Measurements from ENCODE around the gene SCYGR5. TPM values are rescaled to one million over a fixed set of nuclear protein-coding genes. Genes with fewer than 3 reads are reported as not detected.

The SCYGR5 gene
- total and polyA plus RNA-seq, 2 of the 8 experiments (the other 6 are each of a cell fraction or from before 2014, with no cell fraction given): not detected

DNA sequence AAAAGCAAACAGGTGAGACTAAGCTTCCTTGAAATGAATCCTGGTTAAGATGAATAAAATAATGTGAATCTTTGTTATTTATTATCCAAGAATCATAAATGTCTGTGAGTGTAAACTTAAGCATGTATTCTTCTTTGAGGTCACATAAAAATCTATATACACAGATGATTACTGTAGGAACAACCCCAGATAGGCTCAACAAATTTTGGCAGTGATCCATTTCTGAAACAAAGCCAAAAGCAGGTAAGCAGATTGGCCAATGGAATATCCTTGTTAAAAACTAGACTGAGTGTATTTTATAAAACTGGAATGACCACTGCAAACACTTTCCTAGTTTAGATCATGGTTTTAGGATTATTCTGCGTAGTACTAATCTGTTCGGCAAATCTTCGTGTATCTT, 11.3 kb downstream of the SCYGR5 start:
- Histone ChIP-seq H3K27me3 (replicated peaks in 1 of 4; ENCODE audit: control insufficient read depth in 3 of 4, extremely low read depth in 1 of 4, insufficient read depth in 3 of 4, low read length in 3 of 4) (no peaks in the 10 kb centered on the region), H2AK5ac (ENCODE audit: low read depth, low read length) (no peak overlapping the region), H3K4me1 (replicated peaks in 1 of 4; ENCODE audit: control insufficient read depth in 3 of 4, insufficient read depth in 4 of 4, low read length in 3 of 4) (no peaks in the 10 kb centered on the region), H4K20me1 (replicated peaks in 1 of 2; ENCODE audit: control insufficient read depth in 1 of 2, insufficient read depth in 2 of 2, low read length in 2 of 2) (no peaks in the 10 kb centered on the region), H3K79me2 (ENCODE audit: control insufficient read depth in 1 of 2, insufficient read depth in 2 of 2, low read length in 2 of 2) (no peaks in the 10 kb centered on the region), H2BK12ac (ENCODE audit: low read depth, low read length) (no peak overlapping the region), H3K18ac (ENCODE audit: extremely low read depth, low read length) (no peak overlapping the region), H4K5ac (ENCODE audit: insufficient read length, low read depth, low read length) (no peak overlapping the region), H2BK20ac (ENCODE audit: low read length) (no peak overlapping the region), H2BK120ac (replicated peaks; ENCODE audit: low read depth, low read length) (no peak overlapping the region), H3K4ac (replicated peaks; ENCODE audit: insufficient read length, low read depth, low read length) (no peak overlapping the region), H2BK5ac (ENCODE audit: low read depth, low read length) (no peak overlapping the region), H4K8ac (ENCODE audit: extremely low read depth, insufficient read depth, low read length) (no peak overlapping the region), H3K23me2 (ENCODE audit: low read depth, low read length) (no peaks in the 10 kb centered on the region), H3K9ac (replicated peaks in 1 of 4; ENCODE audit: extremely low read depth in 1 of 4, low read depth in 3 of 4, low read length in 3 of 4) (no peak overlapping the region), H4K91ac (replicated peaks; ENCODE audit: insufficient read length, low read length) (no peak overlapping the region), H3K4me2 (ENCODE audit: insufficient read depth in 1 of 2, low read depth in 2 of 2, low read length in 2 of 2) (no peak overlapping the region), H3K23ac (ENCODE audit: insufficient read length) (no peak overlapping the region), H2AFZ (ENCODE audit: low read length) (no peak overlapping the region), H3K56ac (replicated peaks; ENCODE audit: insufficient read length, low read depth, low read length) (no peak overlapping the region), H3K27ac (ENCODE audit: low read depth, low read length) (no peak overlapping the region), H3K14ac (ENCODE audit: insufficient read length) (no peak overlapping the region), H3K79me1 (ENCODE audit: low read depth, low read length) (no peaks in the 10 kb centered on the region), H3K36me3 (ENCODE audit: control insufficient read depth in 2 of 4, insufficient read depth in 4 of 4, low read length in 3 of 4) (no peaks in the 10 kb centered on the region), H2BK15ac (ENCODE audit: low read length) (no peak overlapping the region), H3K9me3 (ENCODE audit: insufficient read depth in 2 of 2, low read depth in 1 of 2, low read length in 1 of 2) (no peaks in the 10 kb centered on the region), H3K4me3 (ENCODE audit: extremely low read depth in 1 of 4, insufficient read depth in 2 of 4, low read depth in 3 of 4, low read length in 4 of 4) (no peak overlapping the region)
- no peak for TF ChIP-seq TAF1 (IDR thresholded peaks at IDR 0.05; ENCODE audit: low read depth, low read length)
- TF ChIP-seq, protein P1, sequence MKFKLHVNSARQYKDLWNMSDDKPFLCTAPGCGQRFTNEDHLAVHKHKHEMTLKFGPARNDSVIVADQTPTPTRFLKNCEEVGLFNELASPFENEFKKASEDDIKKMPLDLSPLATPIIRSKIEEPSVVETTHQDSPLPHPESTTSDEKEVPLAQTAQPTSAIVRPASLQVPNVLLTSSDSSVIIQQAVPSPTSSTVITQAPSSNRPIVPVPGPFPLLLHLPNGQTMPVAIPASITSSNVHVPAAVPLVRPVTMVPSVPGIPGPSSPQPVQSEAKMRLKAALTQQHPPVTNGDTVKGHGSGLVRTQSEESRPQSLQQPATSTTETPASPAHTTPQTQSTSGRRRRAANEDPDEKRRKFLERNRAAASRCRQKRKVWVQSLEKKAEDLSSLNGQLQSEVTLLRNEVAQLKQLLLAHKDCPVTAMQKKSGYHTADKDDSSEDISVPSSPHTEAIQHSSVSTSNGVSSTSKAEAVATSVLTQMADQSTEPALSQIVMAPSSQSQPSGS (IDR thresholded peaks at IDR 0.05; ENCODE audit: low read length): no peak
- TF ChIP-seq FOSL1 (IDR thresholded peaks at IDR 0.05; ENCODE audit: insufficient read depth, low read depth, low read length): no peak
- no peak for TF ChIP-seq JUND (IDR thresholded peaks at IDR 0.05; ENCODE audit: low read length)
- no peak for TF ChIP-seq NRF1 (IDR thresholded peaks at IDR 0.05; ENCODE audit: low read depth, low read length)
- no peak for TF ChIP-seq BCL11A (IDR thresholded peaks at IDR 0.05; ENCODE audit: low read depth in 2 of 2, low read length in 2 of 2)
- no peak for TF ChIP-seq KDM1A (IDR thresholded peaks at IDR 0.05; ENCODE audit: borderline replicate concordance, low read length)
- no peak for TF ChIP-seq KDM4A (IDR thresholded peaks at IDR 0.05; ENCODE audit: low read depth, low read length, severe bottlenecking)
- CTCF ChIA-PET (ENCODE audit: partially characterized antibody): interaction anchor here (1.2 kb wide), 1 partner anchor 15 kb away, joined by 4 read pairs; no protein-coding TSS in a partner anchor
- DNase-seq (ENCODE audit: low read depth in 1 of 2, low spot score in 2 of 2): no peak
- POLR2A ChIA-PET (ENCODE audit: partially characterized antibody): no interaction called here
- no peak for FAIRE-seq
- 95% methylated on average over 3 of the region's 3 CpGs; no CpG with 5 or more reads in 1 of the 2 experiments for WGBS, 2 experiments (ENCODE audit: extremely low coverage in 1 of 2, insufficient coverage in 1 of 2, insufficient read length in 1 of 2, insufficient replicate concordance in 2 of 2, low coverage in 1 of 2, low lambda C conversion rate in 2 of 2, missing lambda C conversion rate in 1 of 2)
